NB4 (cell line): ENCODE results near the gene GNAT2.

ENCODE experiments used
- DNase-seq: peaks from one replicate; pipeline ENCODE4 v3.0.0; 2010; ENCODE audit warnings: low read depth
- H3K4me3 ChIP-seq: one replicate; pipeline ENCODE4 v1.5.1; 2011; ENCODE audit warnings: mild to moderate bottlenecking, low read depth, low read length, moderate library complexity
- CTCF ChIP-seq: IDR thresholded peaks from one replicate; pipeline ENCODE4 v1.5.1; 2012; ENCODE audit warnings: low read depth, low read length
- MAX ChIP-seq: IDR thresholded peaks from 2 replicates; pipeline ENCODE4 v1.6.1; 2011; ENCODE audit warnings: low read depth, low read length
- MYC ChIP-seq: IDR thresholded peaks from 2 replicates; pipeline ENCODE4 v1.6.1; 2011; ENCODE audit warnings: low read depth, low read length
- POLR2A ChIP-seq: IDR thresholded peaks from 2 replicates; pipeline ENCODE4 v1.6.1; 2011; ENCODE audit warnings: mild to moderate bottlenecking; ENCODE audit not compliant: insufficient read length; ENCODE audit errors: extremely low read depth

Gene GNAT2

GRCh38 chr1:109634292-109634691 is 14.9 kb upstream of the GNAT2 start:
- TF ChIP-seq MYC (no peak), CTCF (no peak), POLR2A (no peak), MAX (no peak)
- DNase-seq = no peak
- H3K4me3 ChIP-seq = no peak overlapping the region

- no peak overlapping the region for H3K4me3 ChIP-seq
- DNase-seq = no peak
- no peak for TF ChIP-seq POLR2A
- no peak for TF ChIP-seq CTCF
- TF ChIP-seq MYC = no peak
- no peak for TF ChIP-seq MAX
Measured at GRCh38 chr1:109632671-109633346, 13.4 kb upstream of the GNAT2 start.

GRCh38 chr1:109631513-109632505 is 12.4 kb upstream of the GNAT2 start:
- no peak overlapping the region for H3K4me3 ChIP-seq
- TF ChIP-seq CTCF = no peak
- TF ChIP-seq POLR2A = no peak
- no peak for TF ChIP-seq MYC
- TF ChIP-seq MAX = no peak
- no peak for DNase-seq

GRCh38 chr1:109630898-109631512 is 11.6 kb upstream of the GNAT2 start:
- H3K4me3 ChIP-seq = no peak overlapping the region
- no peak for DNase-seq
- TF ChIP-seq CTCF = no peak
- no peak for TF ChIP-seq MYC
- no peak for TF ChIP-seq MAX
- TF ChIP-seq POLR2A = no peak

GRCh38 chr1:109630081-109630897 is 10.9 kb upstream of the GNAT2 start:
- TF ChIP-seq MAX = no peak
- TF ChIP-seq MYC = no peak
- TF ChIP-seq POLR2A = no peak
- no peak for TF ChIP-seq CTCF
- no peak overlapping the region for H3K4me3 ChIP-seq
- no peak for DNase-seq
